ENCODE measurements around the gene EIF4EBP2. TPM values are rescaled to one million over a fixed set of nuclear protein-coding genes. Genes with fewer than 3 reads are reported as not detected.

The EIF4EBP2 gene
- polyA plus RNA-seq, 1 donor: 64.1 TPM

GRCh38 chr10:70376436-70377378 is 27.2 kb upstream of the EIF4EBP2 start:
- H3K4me1 ChIP-seq (ENCODE audit: control insufficient read depth, insufficient read depth, low read length): peaks cover 11% of the 10 kb centered on the region
- H3K36me3 ChIP-seq (ENCODE audit: control insufficient read depth, insufficient read depth, low read length): peaks cover 4% of the 10 kb centered on the region
- H3K27me3 ChIP-seq (ENCODE audit: control insufficient read depth, insufficient read depth, low read length): peaks cover 6% of the 10 kb centered on the region
- H3K4me3 ChIP-seq (ENCODE audit: low read length): no peak overlapping the region
- no peak overlapping the region for H3K27ac ChIP-seq (ENCODE audit: low read length)
- H3K9me3 ChIP-seq (ENCODE audit: control insufficient read depth, low read depth, low read length): no peaks in the 10 kb centered on the region
- DNase-seq: no peak
- WGBS (ENCODE audit: insufficient coverage, low lambda C conversion rate): 67% methylated on average over 2 of the region's 14 CpGs

GRCh38 chr10:70378122-70378521 is 25.8 kb upstream of the EIF4EBP2 start:
- H3K27ac ChIP-seq (ENCODE audit: low read length): no peak overlapping the region
- DNase-seq: peak in 1 of 2 donors; percentile 43
- WGBS (ENCODE audit: insufficient coverage, low lambda C conversion rate): no CpG with 5 or more reads among the region's 6 CpGs

GRCh38 chr10:70379581-70380176 is 24.3 kb upstream of the EIF4EBP2 start:
- H3K36me3 ChIP-seq (ENCODE audit: control insufficient read depth, insufficient read depth, low read length): peaks cover 2% of the 10 kb centered on the region
- peaks cover 8% of the 10 kb centered on the region for H3K27me3 ChIP-seq (ENCODE audit: control insufficient read depth, insufficient read depth, low read length)
- DNase-seq: no peak
- H3K9me3 ChIP-seq (ENCODE audit: control insufficient read depth, low read depth, low read length): no peaks in the 10 kb centered on the region
- WGBS (ENCODE audit: insufficient coverage, low lambda C conversion rate): no CpG with 5 or more reads among the region's 14 CpGs
- no peak overlapping the region for H3K27ac ChIP-seq (ENCODE audit: low read length)
- H3K4me3 ChIP-seq (ENCODE audit: low read length): no peak overlapping the region
- peaks cover 13% of the 10 kb centered on the region for H3K4me1 ChIP-seq (ENCODE audit: control insufficient read depth, insufficient read depth, low read length)

More at GRCh38 chr10:70378122-70378521, 25.8 kb upstream of the EIF4EBP2 start:
- H3K36me3 ChIP-seq (ENCODE audit: control insufficient read depth, insufficient read depth, low read length): peaks cover 2% of the 10 kb centered on the region
- no peak overlapping the region for H3K4me3 ChIP-seq (ENCODE audit: low read length)
- peaks cover 13% of the 10 kb centered on the region for H3K4me1 ChIP-seq (ENCODE audit: control insufficient read depth, insufficient read depth, low read length)
- H3K27me3 ChIP-seq (ENCODE audit: control insufficient read depth, insufficient read depth, low read length): peaks cover 8% of the 10 kb centered on the region
- H3K9me3 ChIP-seq (ENCODE audit: control insufficient read depth, low read depth, low read length): no peaks in the 10 kb centered on the region

- no peak overlapping the region for H3K4me3 ChIP-seq (ENCODE audit: low read length)
- H3K27me3 ChIP-seq (ENCODE audit: control insufficient read depth, insufficient read depth, low read length): peaks cover 8% of the 10 kb centered on the region
- H3K9me3 ChIP-seq (ENCODE audit: control insufficient read depth, low read depth, low read length): no peaks in the 10 kb centered on the region
- no peaks in the 10 kb centered on the region for H3K36me3 ChIP-seq (ENCODE audit: control insufficient read depth, insufficient read depth, low read length)
- no CpG with 5 or more reads among the region's 7 CpGs for WGBS (ENCODE audit: insufficient coverage, low lambda C conversion rate)
- no peak overlapping the region for H3K27ac ChIP-seq (ENCODE audit: low read length)
- no peak for DNase-seq
- H3K4me1 ChIP-seq (ENCODE audit: control insufficient read depth, insufficient read depth, low read length): peaks cover 13% of the 10 kb centered on the region
These were observed 23.4 kb upstream of the EIF4EBP2 start for GRCh38 chr10:70380350-70381135.

GRCh38 chr10:70381471-70382421 is 22.2 kb upstream of the EIF4EBP2 start:
- H3K27me3 ChIP-seq (ENCODE audit: control insufficient read depth, insufficient read depth, low read length): peaks cover 8% of the 10 kb centered on the region
- H3K4me3 ChIP-seq (ENCODE audit: low read length): peak overlapping the region; percentile 86
- H3K36me3 ChIP-seq (ENCODE audit: control insufficient read depth, insufficient read depth, low read length): no peaks in the 10 kb centered on the region
- H3K27ac ChIP-seq (ENCODE audit: low read length): peak overlapping the region; percentile 64
- H3K9me3 ChIP-seq (ENCODE audit: control insufficient read depth, low read depth, low read length): no peaks in the 10 kb centered on the region
- peak in 1 of 2 donors; percentile 52 for DNase-seq
- WGBS (ENCODE audit: insufficient coverage, low lambda C conversion rate): no CpG with 5 or more reads among the region's 61 CpGs
- H3K4me1 ChIP-seq (ENCODE audit: control insufficient read depth, insufficient read depth, low read length): peaks cover 13% of the 10 kb centered on the region

GRCh38 chr10:70391654-70392053 is 12.3 kb upstream of the EIF4EBP2 start:
- no peaks in the 10 kb centered on the region for H3K9me3 ChIP-seq (ENCODE audit: control insufficient read depth, low read depth, low read length)
- 13% methylated on average over 1 of the region's 4 CpGs for WGBS (ENCODE audit: insufficient coverage, low lambda C conversion rate)
- H3K4me1 ChIP-seq (ENCODE audit: control insufficient read depth, insufficient read depth, low read length): peaks cover 2% of the 10 kb centered on the region
- H3K27ac ChIP-seq (ENCODE audit: low read length): no peak overlapping the region
- H3K36me3 ChIP-seq (ENCODE audit: control insufficient read depth, insufficient read depth, low read length): no peaks in the 10 kb centered on the region
- no peaks in the 10 kb centered on the region for H3K27me3 ChIP-seq (ENCODE audit: control insufficient read depth, insufficient read depth, low read length)
- DNase-seq: no peak
- H3K4me3 ChIP-seq (ENCODE audit: low read length): no peak overlapping the region

- no peaks in the 10 kb centered on the region for H3K27me3 ChIP-seq (ENCODE audit: control insufficient read depth, insufficient read depth, low read length)
These were observed 7.8 kb upstream of the EIF4EBP2 start for GRCh38 chr10:70396140-70396539.

GRCh38 chr10:70399177-70399576 is 4.8 kb upstream of the EIF4EBP2 start:
- no peak overlapping the region for H3K4me3 ChIP-seq (ENCODE audit: low read length)
- no peak overlapping the region for H3K27ac ChIP-seq (ENCODE audit: low read length)
- DNase-seq: no peak
- no peaks in the 10 kb centered on the region for H3K27me3 ChIP-seq (ENCODE audit: control insufficient read depth, insufficient read depth, low read length)
- H3K9me3 ChIP-seq (ENCODE audit: control insufficient read depth, low read depth, low read length): no peaks in the 10 kb centered on the region
- 100% methylated on average over 1 of the region's 3 CpGs for WGBS (ENCODE audit: insufficient coverage, low lambda C conversion rate)
- H3K36me3 ChIP-seq (ENCODE audit: control insufficient read depth, insufficient read depth, low read length): no peaks in the 10 kb centered on the region
- no peaks in the 10 kb centered on the region for H3K4me1 ChIP-seq (ENCODE audit: control insufficient read depth, insufficient read depth, low read length)

More at GRCh38 chr10:70396140-70396539, 7.8 kb upstream of the EIF4EBP2 start:
- no peak for DNase-seq
- no peaks in the 10 kb centered on the region for H3K36me3 ChIP-seq (ENCODE audit: control insufficient read depth, insufficient read depth, low read length)
- no peak overlapping the region for H3K4me3 ChIP-seq (ENCODE audit: low read length)
- WGBS (ENCODE audit: insufficient coverage, low lambda C conversion rate): no CpG with 5 or more reads among the region's 1 CpG
- no peaks in the 10 kb centered on the region for H3K4me1 ChIP-seq (ENCODE audit: control insufficient read depth, insufficient read depth, low read length)
- H3K27ac ChIP-seq (ENCODE audit: low read length): no peak overlapping the region
- no peaks in the 10 kb centered on the region for H3K9me3 ChIP-seq (ENCODE audit: control insufficient read depth, low read depth, low read length)

- peaks cover 2% of the 10 kb centered on the region for H3K9me3 ChIP-seq (ENCODE audit: control insufficient read depth, low read depth, low read length)
- no peak overlapping the region for H3K4me3 ChIP-seq (ENCODE audit: low read length)
- peak overlapping the region; percentile 45 for H3K27ac ChIP-seq (ENCODE audit: low read length)
- no peaks in the 10 kb centered on the region for H3K27me3 ChIP-seq (ENCODE audit: control insufficient read depth, insufficient read depth, low read length)
- peaks cover 5% of the 10 kb centered on the region for H3K36me3 ChIP-seq (ENCODE audit: control insufficient read depth, insufficient read depth, low read length)
- no peak for DNase-seq
- 5% methylated on average over 4 of the region's 12 CpGs for WGBS (ENCODE audit: insufficient coverage, low lambda C conversion rate)
- peaks cover 10% of the 10 kb centered on the region for H3K4me1 ChIP-seq (ENCODE audit: control insufficient read depth, insufficient read depth, low read length)
These were observed 386 bp upstream of the EIF4EBP2 start for GRCh38 chr10:70403483-70404035.

All from large intestine (tissue), 3 donors.